ENCODE measurements around the gene VILL.

The VILL gene

DNA sequence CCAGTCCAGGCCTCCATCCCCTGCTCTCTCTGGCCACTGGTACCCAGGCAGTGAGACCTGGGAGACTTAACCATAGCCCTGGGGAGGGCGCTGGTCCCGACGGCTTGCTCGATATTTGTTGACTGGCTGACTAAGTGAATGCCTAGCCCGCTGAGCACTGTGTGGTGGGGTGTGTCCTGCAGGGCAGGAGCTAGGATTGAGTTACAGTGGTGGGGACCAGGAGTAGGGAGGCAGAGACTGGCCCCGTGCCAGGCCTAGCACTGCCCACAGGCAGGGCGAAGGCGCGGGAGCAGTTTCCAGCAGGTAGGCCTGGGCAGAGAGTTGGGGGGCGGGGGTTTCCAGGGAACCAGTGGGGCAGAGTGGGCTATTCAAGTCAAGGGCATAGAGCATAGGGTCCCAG is at the start of gene VILL:
VILL (plus strand) TSS at position 260 of the 400 bp plus-strand sequence. CDS start 2,887 bp downstream, outside the sequence.
- peak in 1 of 3 experiments; percentile 1 for DNase-seq

- DNase-seq: no peak
These were observed 48.7 kb upstream of the VILL start for GRCh38 chr3:37941608-37942508.

DNA sequence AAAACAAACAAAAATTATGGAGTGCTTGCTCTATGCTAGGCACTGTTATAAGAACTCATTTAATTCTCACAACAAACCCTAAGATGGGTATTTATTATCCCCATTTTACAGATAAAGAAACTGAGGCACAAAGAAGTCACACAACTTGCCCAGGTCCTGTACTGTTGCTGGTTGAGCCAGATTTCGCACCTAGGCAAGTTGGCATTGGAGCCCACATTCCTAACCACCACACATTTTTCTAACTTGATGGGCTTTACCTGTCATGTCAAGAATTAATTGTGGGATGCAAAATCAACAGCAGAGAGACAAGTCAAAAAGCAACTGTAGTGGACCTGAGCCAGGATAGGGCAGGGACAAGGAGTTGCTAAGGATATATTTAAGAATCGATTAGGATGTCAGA is 47.9 kb upstream of the VILL start:
- DNase-seq: no peak

DNA sequence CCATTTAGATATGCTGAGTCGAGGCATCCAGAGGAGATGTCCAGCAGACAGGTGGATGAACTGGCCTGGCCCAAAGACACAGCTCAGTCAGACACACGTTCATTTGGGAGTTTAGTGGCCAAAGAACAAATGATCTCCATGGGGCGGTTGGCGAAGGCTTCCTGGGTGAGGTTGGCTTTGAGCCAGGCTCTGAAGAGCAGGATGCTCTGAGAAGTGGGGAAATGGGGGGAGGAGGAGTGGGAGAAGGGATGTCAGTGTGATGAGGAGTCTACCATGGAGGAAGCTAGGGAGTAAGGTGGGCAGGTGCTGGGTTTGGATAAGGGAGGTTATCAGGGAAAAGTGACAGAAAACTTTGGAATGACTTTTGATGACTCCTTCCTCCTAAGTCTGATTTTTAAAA is 47.5 kb upstream of the VILL start:
- no peak for DNase-seq

- DNase-seq: no peak
These were observed 46.8 kb upstream of the VILL start for GRCh38 chr3:37943631-37944314.

DNA sequence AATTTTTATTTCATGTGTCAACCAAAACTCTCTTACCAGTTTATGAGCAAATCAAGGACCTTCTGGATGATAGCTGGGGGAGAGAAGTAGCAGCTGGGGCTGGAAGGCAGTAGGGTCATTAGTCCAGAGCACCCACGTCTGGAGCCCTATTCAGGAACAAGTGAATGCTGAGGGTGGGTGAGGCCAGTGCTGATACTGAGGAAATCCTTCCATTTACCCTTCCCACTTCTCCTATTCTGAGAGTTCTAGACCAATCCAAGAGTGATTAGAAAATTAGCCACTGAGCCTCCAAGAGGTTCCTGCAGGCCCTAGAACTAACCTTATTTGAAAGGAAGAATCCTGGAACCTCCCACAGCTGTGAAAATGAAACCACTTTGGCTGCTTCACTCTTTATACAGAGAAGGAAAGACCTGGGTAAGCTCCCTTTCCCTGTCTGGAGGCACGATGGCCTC is 46.2 kb upstream of the VILL start:
- no peak for DNase-seq

- DNase-seq: no peak
These were observed 45.3 kb upstream of the VILL start for GRCh38 chr3:37945156-37945806.

DNA sequence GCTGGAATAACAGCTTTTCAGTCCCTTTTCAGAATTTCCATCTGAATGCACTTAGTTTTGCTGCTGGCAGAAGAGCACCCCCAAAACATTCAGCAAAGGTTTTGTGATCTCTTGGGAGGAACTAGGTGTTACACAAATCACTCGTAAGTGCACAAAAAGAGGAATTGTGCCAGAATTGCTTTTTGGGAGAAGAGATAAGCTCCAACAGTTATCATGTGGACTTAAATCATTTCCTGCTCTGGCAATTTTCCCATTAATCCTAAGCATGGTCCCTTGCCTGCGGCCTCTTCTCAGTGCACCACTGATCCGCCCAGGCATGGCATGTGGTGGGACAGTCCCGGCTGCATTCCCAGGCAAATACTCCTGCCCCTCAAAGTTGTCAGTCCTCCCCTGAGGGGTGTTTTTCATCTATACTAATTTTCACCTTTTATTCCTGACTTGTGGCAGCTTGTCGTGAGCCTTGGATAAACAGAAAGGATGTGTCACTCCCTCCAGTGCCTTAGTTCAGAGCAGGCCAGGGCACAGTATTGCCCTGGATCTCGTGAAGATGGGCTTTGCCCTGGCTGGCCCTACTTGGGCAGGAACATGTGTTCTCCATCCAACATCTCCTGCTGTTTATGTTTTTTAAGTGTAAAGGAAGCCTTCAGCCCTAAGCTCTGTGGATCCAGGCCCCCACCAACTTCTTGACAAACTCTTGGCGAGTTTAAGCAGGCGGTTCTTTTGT is 44.6 kb upstream of the VILL start:
- DNase-seq: no peak

- no peak for DNase-seq
These were observed 44.1 kb upstream of the VILL start for GRCh38 chr3:37946531-37946889.

GRCh38 chr3:37949866-37950265 is 40.7 kb upstream of the VILL start:
- no peak for DNase-seq

- DNase-seq: no peak
These were observed 38.0 kb upstream of the VILL start for GRCh38 chr3:37952564-37952963.

DNA sequence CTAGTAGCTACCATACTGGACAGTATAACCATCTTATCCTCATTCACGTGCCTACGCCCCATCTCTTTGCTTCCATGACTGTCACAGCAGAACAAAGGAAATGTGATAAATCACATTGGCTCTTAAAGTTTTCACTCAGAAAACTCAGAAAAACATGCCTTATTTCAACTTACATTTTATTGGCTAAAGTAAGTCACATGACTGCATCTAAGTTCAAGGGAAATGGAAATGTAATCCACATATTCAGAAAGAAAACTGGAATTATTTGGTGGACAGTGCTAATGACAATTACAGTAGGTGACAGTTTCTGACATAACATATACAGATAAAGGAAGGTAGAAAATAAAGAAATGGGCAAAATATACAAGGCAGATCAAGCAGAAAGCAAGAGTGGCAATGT is 37.4 kb upstream of the VILL start:
- DNase-seq: no peak

GRCh38 chr3:37953707-37954394 is 36.7 kb upstream of the VILL start:
- no peak for DNase-seq

- DNase-seq: no peak
These were observed 35.7 kb upstream of the VILL start for GRCh38 chr3:37954881-37955280.

GRCh38 chr3:37955918-37956707 is 34.5 kb upstream of the VILL start:
- no peak for DNase-seq

DNA sequence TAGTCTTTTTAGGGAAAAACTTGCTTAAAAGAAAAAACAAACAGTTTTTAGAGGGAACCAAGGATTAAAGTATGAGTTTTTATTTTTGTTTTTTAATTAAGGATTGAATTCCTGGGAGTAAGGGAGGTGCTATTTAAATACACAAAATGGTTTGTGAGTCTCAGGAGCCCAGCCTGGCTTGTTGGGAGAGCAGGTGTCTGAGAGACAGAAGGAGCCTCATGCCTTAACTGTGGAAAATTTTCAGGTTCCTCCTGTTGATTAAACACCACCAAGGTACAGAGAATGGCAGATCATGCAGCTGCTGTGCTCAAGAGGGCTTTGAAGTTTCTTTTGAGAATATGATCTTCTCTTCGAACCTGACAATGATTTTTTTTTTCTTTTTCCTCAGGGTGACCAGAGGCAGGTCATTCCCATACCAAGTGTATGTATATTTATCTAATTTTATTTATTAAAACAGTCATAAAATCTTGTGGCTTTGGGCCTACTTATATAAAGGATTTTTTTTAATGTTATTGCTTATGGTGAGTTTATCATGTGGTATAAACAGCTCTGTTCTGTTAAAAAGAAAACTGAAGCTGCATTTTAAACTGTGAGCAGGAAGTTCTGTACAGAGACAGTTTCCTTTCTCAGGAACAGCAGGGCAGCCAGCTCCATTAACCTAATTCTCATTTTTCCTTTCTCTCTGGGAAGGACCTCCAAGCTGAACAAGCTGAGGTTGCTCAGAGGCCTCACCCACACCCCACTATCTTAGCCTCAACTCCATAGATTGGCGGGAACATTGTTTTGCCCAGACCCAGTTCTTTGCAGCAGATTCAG is 33.7 kb upstream of the VILL start:
- DNase-seq: no peak

DNA sequence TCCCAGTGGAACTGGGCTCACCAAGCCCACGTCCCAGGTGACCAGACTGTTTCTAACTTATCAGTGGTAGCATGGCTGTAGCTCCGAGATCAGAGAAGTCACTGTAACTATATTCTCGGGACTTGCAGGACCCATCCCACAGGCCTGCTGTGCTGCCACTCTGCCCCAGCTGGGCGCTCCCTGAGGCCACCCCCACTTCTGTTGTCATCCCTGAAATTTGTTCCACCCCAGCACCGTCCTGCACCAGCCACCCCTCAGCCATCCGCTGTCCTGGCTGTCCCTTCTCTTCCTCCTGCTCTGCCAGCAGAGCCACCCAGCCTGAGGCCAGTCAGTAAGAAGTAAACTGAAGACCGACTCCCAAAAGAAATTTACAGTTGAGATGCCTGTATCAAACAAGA is 33.0 kb upstream of the VILL start:
- no peak for DNase-seq

DNA sequence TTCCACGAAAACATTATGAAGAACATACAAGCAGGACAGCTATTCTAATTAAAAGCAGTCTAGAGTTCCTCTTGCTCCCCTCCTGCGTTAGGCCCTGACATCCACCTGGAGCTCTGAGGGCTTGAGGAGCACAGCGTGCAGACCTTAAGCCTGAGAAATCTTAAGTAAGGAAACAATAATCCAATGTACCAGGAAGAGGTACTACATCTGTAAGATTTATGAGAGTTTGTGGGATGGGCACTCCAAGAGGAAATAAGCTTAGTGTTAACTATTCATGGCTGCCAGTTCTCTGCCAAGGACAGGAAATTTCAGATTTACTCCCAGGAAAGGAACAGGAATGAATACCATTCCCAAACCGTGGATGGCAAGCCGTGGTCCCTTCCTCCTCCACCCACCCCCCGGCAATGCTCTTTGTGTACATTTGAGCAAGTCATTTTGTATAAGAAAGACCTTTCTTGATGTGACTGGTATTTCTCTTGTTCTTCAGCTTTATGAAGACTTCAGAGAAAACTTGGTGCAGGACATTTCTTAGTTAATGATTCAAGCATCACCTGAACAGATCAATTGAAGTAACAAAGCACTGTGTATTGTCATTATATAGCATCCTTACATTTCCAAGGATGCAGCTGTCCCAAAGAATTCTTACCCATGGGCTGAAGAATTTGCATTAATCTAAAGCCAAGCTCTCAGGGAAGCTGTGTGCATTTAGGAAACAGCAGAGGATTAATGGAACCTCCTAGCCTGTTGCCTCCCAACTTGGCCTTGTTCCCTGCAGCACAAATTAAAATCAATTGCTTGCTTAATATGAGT is 28.8 kb upstream of the VILL start:
- no peak for DNase-seq

- no peak for DNase-seq
These were observed 27.6 kb upstream of the VILL start for GRCh38 chr3:37963016-37963415.

- no peak for DNase-seq
These were observed 27.0 kb upstream of the VILL start for GRCh38 chr3:37963635-37964034.

Measured in NCI-H1417 (cell line).